ENCODE data around the gene CALCB. TPM values are rescaled to one million over a fixed set of nuclear protein-coding genes. Genes with fewer than 3 reads are reported as not detected.

CALCB gene
- total RNA-seq, 1 donor from 2014 or later = not detected

GRCh38 chr11:15109602-15110001 is 36.2 kb downstream of the CALCB start:
- Mint-ChIP-seq H3K36me3 (no peaks in the 10 kb centered on the region), H3K9me3 (no peaks in the 10 kb centered on the region), H3K27me3 (peaks cover 49% of the 10 kb centered on the region), H3K4me3 (no peak overlapping the region), H3K27ac (no peak overlapping the region), H3K4me1 (ENCODE audit: unreplicated experiment) (no peaks in the 10 kb centered on the region)
- no peak for DNase-seq (ENCODE audit: extremely low spot score, unreplicated experiment)
- no peak for TF ChIP-seq CTCF (conservative IDR thresholded peaks at IDR 0.05)

DNA sequence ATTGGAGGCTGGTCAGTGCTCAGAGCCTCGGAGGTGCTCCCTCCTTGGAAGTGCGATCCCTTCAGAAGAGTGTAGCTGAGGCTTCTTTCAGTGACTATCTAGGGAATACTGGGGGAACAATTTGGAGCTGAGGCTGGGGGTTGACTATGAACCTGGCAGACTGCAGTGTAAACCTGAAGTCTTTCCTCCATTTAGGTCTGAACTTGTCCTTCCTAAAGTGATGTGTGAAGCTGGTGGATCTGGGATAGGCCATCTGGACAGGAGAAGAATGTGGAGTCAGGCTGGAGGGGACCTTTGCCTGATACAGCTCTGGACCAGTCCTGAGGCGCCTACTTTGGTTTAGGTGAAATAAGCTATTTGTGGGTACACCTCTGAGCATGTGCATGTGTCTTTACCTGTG is 37.8 kb downstream of the CALCB start:
- DNase-seq (ENCODE audit: extremely low spot score, unreplicated experiment) = no peak
- Mint-ChIP-seq H3K4me3 (no peak overlapping the region), H3K36me3 (no peaks in the 10 kb centered on the region), H3K9me3 (no peaks in the 10 kb centered on the region), H3K4me1 (ENCODE audit: unreplicated experiment) (peaks cover 5% of the 10 kb centered on the region), H3K27ac (no peak overlapping the region), H3K27me3 (peaks cover 60% of the 10 kb centered on the region)
- TF ChIP-seq CTCF (conservative IDR thresholded peaks at IDR 0.05) = no peak

DNA sequence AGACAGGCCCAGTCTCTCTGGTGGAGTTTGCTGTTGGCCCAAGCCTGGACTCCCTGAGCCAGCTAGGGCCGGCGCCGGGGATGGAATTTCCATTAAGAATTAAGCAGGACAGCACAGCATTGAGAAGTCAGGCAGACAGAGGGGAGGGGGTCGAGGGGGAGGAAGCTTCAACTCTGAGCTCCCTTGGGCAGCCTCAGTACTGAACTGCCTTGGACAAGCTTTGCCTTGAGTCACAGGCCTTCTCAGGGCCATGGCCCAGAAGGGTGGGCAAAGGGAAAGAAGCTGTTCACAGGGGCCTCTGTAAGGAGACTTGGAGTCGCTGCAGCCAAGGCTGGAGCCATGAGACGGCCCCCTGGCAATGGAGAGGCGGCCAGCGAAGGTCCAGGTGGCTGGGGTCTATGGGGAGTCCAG is 38.7 kb downstream of the CALCB start:
- no peak overlapping the region for H3K27ac Mint-ChIP-seq
- no peak overlapping the region for H3K4me3 Mint-ChIP-seq
- peaks cover 63% of the 10 kb centered on the region for H3K27me3 Mint-ChIP-seq
- H3K4me1 Mint-ChIP-seq (ENCODE audit: unreplicated experiment) = peaks cover 5% of the 10 kb centered on the region
- H3K9me3 Mint-ChIP-seq = no peaks in the 10 kb centered on the region
- DNase-seq (ENCODE audit: extremely low spot score, unreplicated experiment) = no peak
- TF ChIP-seq CTCF (conservative IDR thresholded peaks at IDR 0.05) = no peak
- no peaks in the 10 kb centered on the region for H3K36me3 Mint-ChIP-seq

DNA sequence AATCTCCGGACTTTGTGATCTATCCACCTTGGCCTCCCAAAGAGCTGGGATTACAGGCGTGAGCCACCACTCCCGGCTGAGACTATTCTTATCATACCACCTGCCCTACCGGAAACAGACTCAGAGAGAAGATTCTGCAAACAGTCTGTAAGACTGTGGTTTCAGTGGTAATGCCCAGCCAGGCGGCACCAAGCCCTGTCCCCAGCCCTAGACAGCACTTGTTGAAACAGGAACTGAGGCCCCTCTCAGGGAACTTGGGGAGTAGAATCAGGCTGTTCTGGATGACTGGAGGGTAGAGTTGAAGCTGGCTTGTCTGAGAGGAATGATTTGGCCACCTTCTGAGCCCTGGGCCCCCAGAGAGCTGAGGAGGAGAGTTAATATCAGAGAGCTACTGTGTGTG is 40.0 kb downstream of the CALCB start:
- Mint-ChIP-seq H3K4me1 (ENCODE audit: unreplicated experiment) (peaks cover 5% of the 10 kb centered on the region), H3K4me3 (peak overlapping the region; percentile 59), H3K27ac (no peak overlapping the region), H3K27me3 (peaks cover 73% of the 10 kb centered on the region), H3K9me3 (no peaks in the 10 kb centered on the region), H3K36me3 (no peaks in the 10 kb centered on the region)
- no peak for TF ChIP-seq CTCF (conservative IDR thresholded peaks at IDR 0.05)
- no peak for DNase-seq (ENCODE audit: extremely low spot score, unreplicated experiment)

DNA sequence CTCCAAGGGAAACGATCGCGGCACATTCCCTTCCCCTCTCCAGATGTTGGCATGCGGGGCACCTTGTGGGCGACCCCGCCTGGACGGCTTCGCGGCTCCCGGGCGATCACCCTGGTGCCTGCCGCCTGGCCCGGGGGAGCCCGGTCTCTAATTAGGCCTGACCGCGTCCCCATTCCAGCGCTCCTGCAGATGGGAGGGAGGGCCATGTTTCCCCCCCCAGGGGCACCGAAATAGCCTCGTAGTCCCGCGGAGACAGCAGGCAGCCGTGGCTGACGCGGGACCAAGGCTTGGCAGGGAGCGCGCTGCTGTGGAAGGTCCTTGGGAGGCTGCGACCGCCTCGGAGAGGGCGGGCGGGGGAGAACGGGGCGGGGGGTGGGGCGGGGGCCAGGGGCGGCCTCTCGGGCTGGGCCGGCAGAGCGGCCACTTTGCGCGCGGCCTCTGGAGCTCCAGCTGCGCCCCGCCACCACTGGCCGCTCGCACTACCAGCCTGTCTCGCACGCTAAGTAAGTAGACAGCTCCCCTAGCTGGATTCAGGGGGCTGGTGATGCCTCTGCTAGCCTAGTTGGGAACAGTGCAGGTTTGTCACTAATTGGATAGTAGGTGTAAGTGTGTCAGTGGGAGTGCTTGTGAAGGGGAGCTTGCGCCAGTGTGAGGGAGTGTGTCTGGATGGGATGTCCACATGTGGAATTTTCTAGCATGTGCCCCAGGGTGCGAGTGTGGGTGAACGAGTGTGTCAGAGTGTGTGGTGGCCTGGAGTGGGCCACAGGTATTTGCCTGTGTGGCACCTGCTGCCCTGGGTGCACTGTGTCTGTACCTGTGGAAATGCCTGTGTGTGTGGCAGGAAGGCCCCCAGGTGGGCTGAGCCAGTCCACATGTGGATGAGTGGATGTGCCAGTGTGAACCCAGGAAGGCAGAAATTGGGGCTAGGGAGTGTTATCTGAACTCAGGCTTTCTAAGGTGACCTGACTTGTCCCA is 41.4 kb downstream of the CALCB start, which contains the start of gene INSC:
Gene INSC, plus strand, starts transcription at position 423 of the 975 bp plus-strand sequence. CDS start 34,252 bp downstream, outside the sequence.
- H3K27ac Mint-ChIP-seq = no peak within 1 kb of the TSS
- peak within 1 kb of the TSS; percentile 60 for H3K4me3 Mint-ChIP-seq
- peaks cover 75% of the 10 kb centered on the region for H3K27me3 Mint-ChIP-seq
- no peak for DNase-seq (ENCODE audit: extremely low spot score, unreplicated experiment)
- no peaks in the 10 kb centered on the region for H3K9me3 Mint-ChIP-seq
- H3K36me3 Mint-ChIP-seq = no peaks in the 10 kb centered on the region
- peaks cover 5% of the 10 kb centered on the region for H3K4me1 Mint-ChIP-seq (ENCODE audit: unreplicated experiment)
- TF ChIP-seq CTCF (conservative IDR thresholded peaks at IDR 0.05) = peak; percentile 23

Data from type B pancreatic cell (in vitro differentiated cells).